Nephron (organoid): ENCODE measurements around the gene CNKSR3.

ENCODE experiments used
- H3K27ac Mint-ChIP-seq, 3 experiments: 2 replicates each; pipeline ENCODE4 v1.8.0; 2020; ENCODE audit warnings: mixed read lengths in 3 of 3, mild to moderate bottlenecking in 2 of 3, moderate library complexity in 1 of 3
- H3K27me3 Mint-ChIP-seq: 2 replicates; pipeline ENCODE4 v1.8.0; 2021; ENCODE audit warnings: low read depth, mild to moderate bottlenecking, moderate library complexity, mixed read lengths
- H3K36me3 Mint-ChIP-seq: 2 replicates; pipeline ENCODE4 v1.8.0; 2020; ENCODE audit warnings: low read depth, mixed read lengths
- H3K4me1 Mint-ChIP-seq: 2 replicates; pipeline ENCODE4 v1.8.0; 2020; ENCODE audit warnings: mixed read lengths
- H3K4me3 Mint-ChIP-seq, 3 experiments: 2 replicates each; pipeline ENCODE4 v1.8.0; 2020; ENCODE audit warnings: mild to moderate bottlenecking in 3 of 3, mixed read lengths in 3 of 3, moderate library complexity in 2 of 3
- H3K9me3 Mint-ChIP-seq: 2 replicates; pipeline ENCODE4 v1.8.0; 2020; ENCODE audit warnings: mixed read lengths
- TF ChIP-seq, protein P1 (sequence below), 3 experiments: fragments of 200-600 bp; sonication (generic); IDR thresholded peaks; one replicate each; pipeline ENCODE4 v1.5.0; 2021; ENCODE audit warnings: antibody characterized with exemption in 3 of 3; ENCODE audit not compliant: unreplicated experiment in 3 of 3

Gene CNKSR3

DNA sequence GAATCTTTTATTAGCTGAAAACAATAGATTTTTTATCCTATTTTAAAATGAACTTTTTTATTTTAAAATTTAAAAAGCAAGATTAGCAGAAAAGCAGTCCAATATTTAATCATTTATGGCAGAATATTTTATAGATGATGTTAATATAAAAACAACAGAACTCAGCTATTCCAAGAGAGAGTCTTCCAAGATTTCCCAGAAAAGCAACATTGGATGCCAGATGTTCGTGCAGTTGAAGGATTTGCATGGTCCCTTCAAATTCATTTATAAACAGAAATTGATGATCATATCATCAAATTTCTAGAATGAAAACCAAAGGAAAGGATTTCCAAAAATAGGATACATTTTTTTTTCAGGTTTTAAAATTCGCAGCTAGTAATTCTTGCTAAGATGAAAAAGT lies 25.4 kb upstream of the CNKSR3 start:
- Mint-ChIP-seq H3K4me1 (peaks cover 51% of the 10 kb centered on the region), H3K36me3 (no peaks in the 10 kb centered on the region), H3K27ac (peak overlapping the region; percentile 93 to 97 (median 96)), H3K9me3 (peaks cover 2% of the 10 kb centered on the region), H3K4me3 (no peak overlapping the region), H3K27me3 (no peaks in the 10 kb centered on the region)
- TF ChIP-seq, protein P1, sequence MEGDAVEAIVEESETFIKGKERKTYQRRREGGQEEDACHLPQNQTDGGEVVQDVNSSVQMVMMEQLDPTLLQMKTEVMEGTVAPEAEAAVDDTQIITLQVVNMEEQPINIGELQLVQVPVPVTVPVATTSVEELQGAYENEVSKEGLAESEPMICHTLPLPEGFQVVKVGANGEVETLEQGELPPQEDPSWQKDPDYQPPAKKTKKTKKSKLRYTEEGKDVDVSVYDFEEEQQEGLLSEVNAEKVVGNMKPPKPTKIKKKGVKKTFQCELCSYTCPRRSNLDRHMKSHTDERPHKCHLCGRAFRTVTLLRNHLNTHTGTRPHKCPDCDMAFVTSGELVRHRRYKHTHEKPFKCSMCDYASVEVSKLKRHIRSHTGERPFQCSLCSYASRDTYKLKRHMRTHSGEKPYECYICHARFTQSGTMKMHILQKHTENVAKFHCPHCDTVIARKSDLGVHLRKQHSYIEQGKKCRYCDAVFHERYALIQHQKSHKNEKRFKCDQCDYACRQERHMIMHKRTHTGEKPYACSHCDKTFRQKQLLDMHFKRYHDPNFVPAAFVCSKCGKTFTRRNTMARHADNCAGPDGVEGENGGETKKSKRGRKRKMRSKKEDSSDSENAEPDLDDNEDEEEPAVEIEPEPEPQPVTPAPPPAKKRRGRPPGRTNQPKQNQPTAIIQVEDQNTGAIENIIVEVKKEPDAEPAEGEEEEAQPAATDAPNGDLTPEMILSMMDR (IDR thresholded peaks at IDR 0.05; ENCODE audit: unreplicated experiment in 3 of 3), result no peak

DNA sequence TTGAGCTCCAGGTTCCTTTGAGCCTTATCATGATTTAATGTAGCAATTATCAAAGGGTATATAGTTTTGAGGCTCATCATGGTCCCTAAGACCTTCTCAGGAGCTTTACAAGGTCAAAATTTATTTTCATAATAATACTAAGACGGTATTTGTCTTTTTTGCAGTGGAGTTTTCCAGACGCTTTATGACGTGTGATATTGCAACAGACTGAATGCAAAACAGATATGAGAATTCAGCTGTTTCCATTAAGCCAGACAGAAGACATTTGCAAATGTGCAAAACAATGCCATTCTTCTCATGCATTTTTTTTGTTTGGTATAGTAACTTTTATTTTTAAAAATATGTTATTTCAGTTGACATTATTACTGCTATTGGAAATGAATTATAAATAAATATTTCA lies 24.7 kb upstream of the CNKSR3 start:
- Mint-ChIP-seq H3K9me3 (peaks cover 2% of the 10 kb centered on the region), H3K4me1 (peaks cover 48% of the 10 kb centered on the region), H3K27ac (peak overlapping the region in 1 of 3 experiments; percentile 97), H3K27me3 (no peaks in the 10 kb centered on the region), H3K36me3 (no peaks in the 10 kb centered on the region), H3K4me3 (no peak overlapping the region)
- TF ChIP-seq, protein P1 (IDR thresholded peaks at IDR 0.05; ENCODE audit: unreplicated experiment in 3 of 3), result no peak

DNA sequence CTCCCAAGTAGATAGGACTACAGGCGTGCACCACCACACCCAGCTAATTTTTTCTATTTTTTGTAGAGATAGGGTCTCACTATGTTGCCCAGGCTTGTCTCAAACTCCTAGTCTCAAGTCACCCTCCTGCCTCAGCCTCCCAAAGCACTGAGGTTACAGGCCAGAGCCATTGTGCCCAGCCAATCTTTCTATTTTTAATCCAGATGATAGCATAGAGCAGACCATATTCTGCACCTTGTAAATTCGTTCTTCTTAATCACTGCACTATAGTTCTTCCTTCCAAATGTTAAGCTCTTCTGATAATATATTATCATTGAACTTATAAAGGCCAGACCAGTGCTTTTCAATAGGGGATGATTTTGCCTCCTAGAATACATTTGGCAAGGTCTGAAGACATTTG lies 24.0 kb upstream of the CNKSR3 start:
- Mint-ChIP-seq H3K36me3 (no peaks in the 10 kb centered on the region), H3K27ac (peak overlapping the region in 1 of 3 experiments; percentile 14), H3K9me3 (peaks cover 2% of the 10 kb centered on the region), H3K27me3 (no peaks in the 10 kb centered on the region), H3K4me1 (peaks cover 41% of the 10 kb centered on the region), H3K4me3 (no peak overlapping the region)
- TF ChIP-seq, protein P1 (IDR thresholded peaks at IDR 0.05; ENCODE audit: unreplicated experiment in 3 of 3), result no peak

DNA sequence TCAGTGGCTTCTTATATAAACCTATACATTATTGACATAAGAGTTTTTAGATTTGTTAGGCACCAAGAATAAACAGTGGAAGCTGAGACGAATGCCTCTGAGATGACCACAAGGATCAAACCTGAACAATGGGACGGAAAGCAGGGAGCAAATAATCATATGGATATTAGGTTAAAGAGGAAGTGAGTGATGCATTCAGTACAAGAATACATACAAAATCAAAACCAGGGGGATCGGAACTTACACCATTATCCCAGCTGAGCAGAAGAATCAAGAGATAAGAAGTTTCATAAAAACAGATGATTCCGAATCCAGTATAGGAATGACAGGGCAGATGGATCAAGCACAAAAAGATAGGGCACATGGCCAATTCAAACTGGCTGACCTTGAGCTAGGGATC lies 21.9 kb upstream of the CNKSR3 start:
- no peak overlapping the region for H3K27ac Mint-ChIP-seq

DNA sequence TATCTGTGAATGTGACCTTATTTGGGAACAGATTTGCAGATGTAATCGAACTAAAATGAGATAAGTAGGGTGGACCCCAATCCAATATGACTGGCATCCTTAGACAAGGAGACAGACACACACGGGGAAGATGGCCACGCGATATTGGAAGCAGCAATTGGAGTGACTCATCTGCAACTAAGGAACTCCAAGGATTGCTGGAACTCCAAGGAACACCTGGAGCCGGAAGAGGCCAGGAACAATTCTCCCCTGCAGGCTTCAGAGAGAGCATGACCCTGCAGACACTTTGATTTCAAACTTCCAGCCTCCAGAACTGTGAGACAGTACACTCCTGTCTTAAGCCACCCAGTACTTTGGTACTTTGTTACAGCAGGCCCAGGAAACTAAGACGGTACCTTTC lies 19.5 kb upstream of the CNKSR3 start:
- Mint-ChIP-seq H3K36me3 (no peaks in the 10 kb centered on the region), H3K4me3 (no peak overlapping the region), H3K4me1 (no peaks in the 10 kb centered on the region), H3K9me3 (peaks cover 2% of the 10 kb centered on the region), H3K27me3 (peaks cover 4% of the 10 kb centered on the region), H3K27ac (no peak overlapping the region)
- TF ChIP-seq, protein P1 (IDR thresholded peaks at IDR 0.05; ENCODE audit: unreplicated experiment in 3 of 3), result no peak

More for the DNA sequence above, 21.9 kb upstream of the CNKSR3 start:
- Mint-ChIP-seq H3K36me3 (no peaks in the 10 kb centered on the region), H3K4me3 (no peak overlapping the region), H3K4me1 (peaks cover 21% of the 10 kb centered on the region), H3K9me3 (peaks cover 2% of the 10 kb centered on the region), H3K27me3 (peaks cover 4% of the 10 kb centered on the region)
- TF ChIP-seq, protein P1 (IDR thresholded peaks at IDR 0.05; ENCODE audit: unreplicated experiment in 3 of 3), result no peak

DNA sequence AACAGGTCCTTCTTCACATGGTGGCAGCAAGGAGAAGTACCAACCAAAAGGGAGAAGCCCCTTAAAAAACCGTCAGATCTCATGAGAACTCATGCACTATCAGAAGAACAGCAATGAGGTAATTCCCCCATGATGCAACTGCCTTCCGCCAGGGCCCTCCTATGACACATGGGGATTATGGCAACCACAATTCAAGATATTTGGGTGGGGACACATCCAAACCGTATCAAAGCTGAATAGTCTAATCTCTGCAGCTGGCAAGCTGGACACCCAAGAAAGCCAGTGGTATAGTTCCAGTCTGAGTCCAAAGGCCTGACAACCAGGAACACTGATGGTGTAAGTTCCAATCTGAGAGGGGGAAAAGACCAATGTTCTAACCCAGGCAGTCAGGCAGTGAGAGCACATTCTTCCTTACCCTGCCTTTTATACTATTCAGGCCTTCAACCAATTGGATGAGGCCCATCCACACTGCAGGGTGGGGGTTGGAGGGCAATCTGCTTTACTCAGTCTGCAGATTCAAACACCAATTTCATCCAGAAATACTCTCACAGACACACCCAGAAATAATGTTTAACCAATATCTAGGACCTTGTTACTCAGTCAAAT lies 17.9 kb upstream of the CNKSR3 start:
- peaks cover 2% of the 10 kb centered on the region for H3K9me3 Mint-ChIP-seq
- TF ChIP-seq, protein P1 (IDR thresholded peaks at IDR 0.05; ENCODE audit: unreplicated experiment in 3 of 3), result no peak

More for the DNA sequence above, 17.9 kb upstream of the CNKSR3 start:
- no peaks in the 10 kb centered on the region for H3K36me3 Mint-ChIP-seq
- H3K27me3 Mint-ChIP-seq, result peaks cover 4% of the 10 kb centered on the region
- no peak overlapping the region for H3K27ac Mint-ChIP-seq
- H3K4me1 Mint-ChIP-seq, result no peaks in the 10 kb centered on the region
- H3K4me3 Mint-ChIP-seq, result no peak overlapping the region
